DOHH2 (cell line): ENCODE results near the gene CBFA2T2.

ENCODE experiments used
- H3F3A ChIP-seq: fragments of 200-600 bp; sonication (generic), shearing (Covaris generic); 2 replicates; pipeline ENCODE4 v1.6.0; 2016; ENCODE audit warnings: antibody characterized with exemption, mild to moderate bottlenecking; ENCODE audit not compliant: control insufficient read depth, insufficient read depth
- H3K27ac ChIP-seq: fragments of 200-600 bp; sonication (generic); 2 replicates; pipeline ENCODE4 v1.5.1; 2014; ENCODE audit warnings: low read depth, mild to moderate bottlenecking, low read length, moderate library complexity
- H3K27me3 ChIP-seq: fragments of 200-600 bp; sonication (generic); 2 replicates; pipeline ENCODE4 v1.6.1; 2014; ENCODE audit warnings: mild to moderate bottlenecking, low read length, mixed read lengths; ENCODE audit not compliant: control insufficient read depth
- H3K36me3 ChIP-seq: fragments of 200-600 bp; sonication (generic); 2 replicates; pipeline ENCODE4 v1.6.1; 2014; ENCODE audit warnings: mild to moderate bottlenecking, low read length, moderate library complexity, mixed read lengths; ENCODE audit not compliant: control insufficient read depth
- H3K4me1 ChIP-seq: fragments of 200-600 bp; sonication (generic); 2 replicates; pipeline ENCODE4 v1.6.1; 2014; ENCODE audit warnings: mild to moderate bottlenecking, low read length, mixed read lengths; ENCODE audit not compliant: control insufficient read depth
- H3K4me2 ChIP-seq: fragments of 200-600 bp; sonication (generic); 2 replicates; pipeline ENCODE4 v1.6.0; 2014; ENCODE audit warnings: mild to moderate bottlenecking, low read length, moderate library complexity
- H3K4me3 ChIP-seq: fragments of 200-600 bp; sonication (generic); 2 replicates; pipeline ENCODE4 v1.5.1; 2014; ENCODE audit warnings: mild to moderate bottlenecking, low read length, mixed read lengths
- H3K79me2 ChIP-seq: fragments of 200-600 bp; sonication (generic); 2 replicates; pipeline ENCODE4 v1.6.1; 2014; ENCODE audit warnings: mild to moderate bottlenecking, low read length, mixed read lengths; ENCODE audit not compliant: control insufficient read depth
- H3K9me2 ChIP-seq: fragments of 200-600 bp; sonication (generic); replicated peaks from 2 replicates; pipeline ENCODE4 v1.6.1; 2014; ENCODE audit warnings: mild to moderate bottlenecking, low read length, mixed read lengths; ENCODE audit not compliant: control insufficient read depth
- H3K9me3 ChIP-seq: fragments of 200-600 bp; sonication (generic); 2 replicates; pipeline ENCODE4 v1.6.1; 2014; ENCODE audit warnings: antibody characterized with exemption, low read length, mixed read lengths; ENCODE audit not compliant: control insufficient read depth, insufficient read depth
- H4K20me1 ChIP-seq: fragments of 200-600 bp; sonication (generic); 2 replicates; pipeline ENCODE4 v1.6.0; 2014; ENCODE audit warnings: low read depth, mild to moderate bottlenecking, antibody characterized with exemption, low read length, moderate library complexity; ENCODE audit not compliant: control insufficient read depth, insufficient read depth
- EZH2phosphoT487 ChIP-seq: fragments of 200-600 bp; sonication (generic); IDR thresholded peaks from 2 replicates; pipeline ENCODE4 v1.6.1; 2017; ENCODE audit warnings: borderline replicate concordance, mild to moderate bottlenecking, antibody characterized with exemption, low read length, moderate library complexity, mixed read lengths
- TF ChIP-seq, protein P1 (sequence below): fragments of 200-600 bp; sonication (generic); IDR thresholded peaks from one replicate; pipeline ENCODE4 v1.5.1; 2014; ENCODE audit warnings: antibody characterized with exemption, mild to moderate bottlenecking, low read depth, low read length; ENCODE audit not compliant: poor library complexity, severe bottlenecking

The CBFA2T2 gene

DNA sequence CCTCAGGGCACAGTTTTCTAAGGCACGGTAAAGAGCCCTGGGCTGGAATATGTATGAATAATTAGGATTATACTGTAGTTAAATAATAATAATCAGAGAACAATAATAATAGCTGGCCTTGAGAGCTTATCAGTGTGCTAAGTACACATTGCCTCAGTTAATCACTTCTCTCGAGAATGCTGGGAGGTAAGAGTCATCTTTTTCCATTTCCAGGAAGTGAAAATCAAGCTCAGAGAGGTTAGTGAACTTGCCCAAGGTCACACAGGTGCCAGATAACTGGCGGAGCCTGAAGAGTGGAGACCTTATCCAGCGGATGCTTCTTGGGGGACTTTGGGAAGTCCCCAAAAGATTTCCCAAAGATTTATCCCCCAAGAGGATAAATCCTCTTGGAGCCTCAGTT lies 19.4 kb upstream of the CBFA2T2 start:
- H3K79me2 ChIP-seq, result no peaks in the 10 kb centered on the region
- H3F3A ChIP-seq, result no peaks in the 10 kb centered on the region
- H3K27me3 ChIP-seq, result peaks cover 5% of the 10 kb centered on the region; the same call in 1 of the 2 replicates
- H3K9me3 ChIP-seq, result no peaks in the 10 kb centered on the region
- no peaks in the 10 kb centered on the region for H4K20me1 ChIP-seq
- H3K4me3 ChIP-seq, result no peak overlapping the region
- peaks cover 3% of the 10 kb centered on the region for H3K4me1 ChIP-seq
- H3K27ac ChIP-seq, result no peak overlapping the region
- no peak for TF ChIP-seq EZH2phosphoT487
- TF ChIP-seq, protein P1, sequence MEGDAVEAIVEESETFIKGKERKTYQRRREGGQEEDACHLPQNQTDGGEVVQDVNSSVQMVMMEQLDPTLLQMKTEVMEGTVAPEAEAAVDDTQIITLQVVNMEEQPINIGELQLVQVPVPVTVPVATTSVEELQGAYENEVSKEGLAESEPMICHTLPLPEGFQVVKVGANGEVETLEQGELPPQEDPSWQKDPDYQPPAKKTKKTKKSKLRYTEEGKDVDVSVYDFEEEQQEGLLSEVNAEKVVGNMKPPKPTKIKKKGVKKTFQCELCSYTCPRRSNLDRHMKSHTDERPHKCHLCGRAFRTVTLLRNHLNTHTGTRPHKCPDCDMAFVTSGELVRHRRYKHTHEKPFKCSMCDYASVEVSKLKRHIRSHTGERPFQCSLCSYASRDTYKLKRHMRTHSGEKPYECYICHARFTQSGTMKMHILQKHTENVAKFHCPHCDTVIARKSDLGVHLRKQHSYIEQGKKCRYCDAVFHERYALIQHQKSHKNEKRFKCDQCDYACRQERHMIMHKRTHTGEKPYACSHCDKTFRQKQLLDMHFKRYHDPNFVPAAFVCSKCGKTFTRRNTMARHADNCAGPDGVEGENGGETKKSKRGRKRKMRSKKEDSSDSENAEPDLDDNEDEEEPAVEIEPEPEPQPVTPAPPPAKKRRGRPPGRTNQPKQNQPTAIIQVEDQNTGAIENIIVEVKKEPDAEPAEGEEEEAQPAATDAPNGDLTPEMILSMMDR, result no peak
- no peaks in the 10 kb centered on the region for H3K36me3 ChIP-seq
- no peak overlapping the region for H3K4me2 ChIP-seq
- no peaks in the 10 kb centered on the region for H3K9me2 ChIP-seq

DNA sequence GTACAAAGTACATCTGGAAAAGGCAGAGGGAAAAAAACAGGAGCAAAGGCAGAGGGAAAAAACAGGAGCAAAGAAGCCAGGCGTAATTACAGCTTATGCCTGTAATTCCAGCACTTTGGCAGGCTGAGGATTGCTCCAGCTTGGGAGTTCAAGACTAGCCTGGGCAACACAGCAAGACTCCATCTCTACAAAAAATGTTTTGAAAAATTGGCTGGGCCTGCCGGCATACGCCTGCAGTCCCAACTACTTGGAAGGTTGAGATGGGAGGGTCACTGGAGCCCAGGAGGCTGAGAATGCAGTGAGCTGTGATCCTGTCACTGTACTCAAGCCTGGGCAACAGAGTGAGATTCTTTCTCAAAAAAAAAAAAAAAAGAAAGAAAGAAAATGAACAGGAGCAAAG lies 19.0 kb upstream of the CBFA2T2 start:
- no peaks in the 10 kb centered on the region for H3K36me3 ChIP-seq
- H3K4me3 ChIP-seq, result no peak overlapping the region
- no peak overlapping the region for H3K4me2 ChIP-seq
- peaks cover 5% of the 10 kb centered on the region; the same call in 1 of the 2 replicates for H3K27me3 ChIP-seq
- peaks cover 7% of the 10 kb centered on the region for H3K4me1 ChIP-seq
- TF ChIP-seq, protein P1, result no peak
- no peak for TF ChIP-seq EZH2phosphoT487
- no peaks in the 10 kb centered on the region for H3K79me2 ChIP-seq
- no peaks in the 10 kb centered on the region for H4K20me1 ChIP-seq
- no peaks in the 10 kb centered on the region for H3F3A ChIP-seq
- H3K9me3 ChIP-seq, result no peaks in the 10 kb centered on the region
- H3K9me2 ChIP-seq, result no peaks in the 10 kb centered on the region
- no peak overlapping the region for H3K27ac ChIP-seq

DNA sequence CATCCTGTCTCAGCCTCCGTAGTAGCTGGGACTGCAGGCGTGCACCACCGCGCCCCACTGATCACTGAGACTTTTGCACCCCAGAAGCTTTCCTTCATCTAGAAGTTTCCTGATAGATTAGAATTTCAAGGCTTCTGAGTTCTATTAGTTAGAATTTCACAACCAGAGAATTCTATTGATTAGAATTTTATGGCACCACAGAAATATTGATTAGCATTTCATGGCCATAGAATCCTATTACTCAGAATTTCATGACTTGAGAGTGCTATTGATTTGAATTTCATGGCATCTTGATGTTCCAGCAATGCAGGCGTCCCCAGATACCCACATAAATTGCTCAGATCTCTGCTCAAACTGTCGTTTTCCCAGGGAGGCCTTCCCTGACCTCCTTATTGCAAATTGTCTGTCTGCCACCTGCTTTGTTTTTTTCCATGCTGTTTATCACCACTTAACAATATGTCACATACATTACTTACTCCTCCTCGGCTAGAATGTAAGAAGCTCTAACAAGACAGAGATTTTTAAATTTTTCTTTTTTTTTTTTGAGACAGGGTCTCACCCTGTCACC lies 16.9 kb upstream of the CBFA2T2 start:
- Histone ChIP-seq H3F3A (no peaks in the 10 kb centered on the region), H4K20me1 (no peaks in the 10 kb centered on the region), H3K4me1 (peaks cover 10% of the 10 kb centered on the region), H3K4me2 (no peak overlapping the region), H3K27me3 (peaks cover 5% of the 10 kb centered on the region; the same call in 1 of the 2 replicates), H3K27ac (no peak overlapping the region), H3K36me3 (no peaks in the 10 kb centered on the region), H3K9me3 (no peaks in the 10 kb centered on the region), H3K79me2 (no peaks in the 10 kb centered on the region), H3K4me3 (no peak overlapping the region), H3K9me2 (no peaks in the 10 kb centered on the region)
- TF ChIP-seq EZH2phosphoT487, result no peak
- TF ChIP-seq, protein P1, result no peak
